ENCODE measurements around the gene FBXO28.
A peak's percentile ranks its signal among the peaks of the same experiment; 100 is the strongest.

The FBXO28 gene

GRCh38 chr1:224170748-224171478 is 57.0 kb downstream of the FBXO28 start:
- no peaks in the 10 kb centered on the region for H3K36me3 ChIP-seq (ENCODE audit: control insufficient read depth, insufficient read depth, low read length)
- no peaks in the 10 kb centered on the region for H3K9me3 ChIP-seq (ENCODE audit: control insufficient read depth, insufficient read depth, low read length)
- H3K27me3 ChIP-seq (ENCODE audit: control insufficient read depth, insufficient read depth, low read length), result no peaks in the 10 kb centered on the region
- H3K4me1 ChIP-seq (ENCODE audit: control insufficient read depth, insufficient read depth, low read length), result peaks cover 2% of the 10 kb centered on the region; the same call in 1 of the 2 replicates
- H3K27ac ChIP-seq (ENCODE audit: low read length), result no peak overlapping the region
- no peak overlapping the region for H3K4me3 ChIP-seq (ENCODE audit: low read length)
- WGBS (ENCODE audit: insufficient coverage, insufficient read length), result no CpG with 5 or more reads among the region's 9 CpGs
- no peak for DNase-seq (ENCODE audit: low read depth, low spot score)

DNA sequence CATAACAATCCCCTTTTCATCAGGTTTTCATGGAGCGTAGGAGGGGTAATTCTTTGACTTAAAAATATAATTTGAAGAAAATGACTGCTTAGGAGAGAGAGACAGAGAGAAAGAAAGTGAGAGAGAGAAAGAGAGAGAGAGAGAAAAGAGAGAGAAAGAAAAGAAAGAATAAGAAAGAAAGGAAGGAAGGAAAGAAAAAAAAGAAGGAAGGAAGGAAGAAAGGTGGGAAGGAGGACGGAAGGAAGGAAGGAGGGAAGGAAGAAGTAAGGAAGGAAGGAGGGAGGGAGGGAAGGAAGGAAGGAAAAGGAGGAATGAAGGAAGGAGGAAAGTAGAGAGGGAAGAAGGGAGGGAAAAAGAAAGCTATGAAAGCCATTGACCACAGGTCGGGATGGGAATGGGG is 58.3 kb downstream of the FBXO28 start:
- H3K27ac ChIP-seq (ENCODE audit: low read length), result no peak overlapping the region
- H3K4me1 ChIP-seq (ENCODE audit: control insufficient read depth, insufficient read depth, low read length), result peaks cover 2% of the 10 kb centered on the region; the same call in 1 of the 2 replicates
- 98% methylated on average over 1 of the region's 3 CpGs for WGBS (ENCODE audit: insufficient coverage, insufficient read length)
- no peaks in the 10 kb centered on the region for H3K9me3 ChIP-seq (ENCODE audit: control insufficient read depth, insufficient read depth, low read length)
- no peak overlapping the region for H3K4me3 ChIP-seq (ENCODE audit: low read length)
- no peaks in the 10 kb centered on the region for H3K27me3 ChIP-seq (ENCODE audit: control insufficient read depth, insufficient read depth, low read length)
- no peaks in the 10 kb centered on the region for H3K36me3 ChIP-seq (ENCODE audit: control insufficient read depth, insufficient read depth, low read length)
- no peak for DNase-seq (ENCODE audit: low read depth, low spot score)

GRCh38 chr1:224173523-224173922 is 59.6 kb downstream of the FBXO28 start:
- H3K27me3 ChIP-seq (ENCODE audit: control insufficient read depth, insufficient read depth, low read length), result no peaks in the 10 kb centered on the region
- no peak overlapping the region for H3K27ac ChIP-seq (ENCODE audit: low read length)
- no peak overlapping the region for H3K4me3 ChIP-seq (ENCODE audit: low read length)
- DNase-seq (ENCODE audit: low read depth, low spot score), result no peak
- no peaks in the 10 kb centered on the region for H3K36me3 ChIP-seq (ENCODE audit: control insufficient read depth, insufficient read depth, low read length)
- peaks cover 2% of the 10 kb centered on the region; the same call in 1 of the 2 replicates for H3K4me1 ChIP-seq (ENCODE audit: control insufficient read depth, insufficient read depth, low read length)
- H3K9me3 ChIP-seq (ENCODE audit: control insufficient read depth, insufficient read depth, low read length), result no peaks in the 10 kb centered on the region
- WGBS (ENCODE audit: insufficient coverage, insufficient read length), result no CpG with 5 or more reads among the region's 5 CpGs

DNA sequence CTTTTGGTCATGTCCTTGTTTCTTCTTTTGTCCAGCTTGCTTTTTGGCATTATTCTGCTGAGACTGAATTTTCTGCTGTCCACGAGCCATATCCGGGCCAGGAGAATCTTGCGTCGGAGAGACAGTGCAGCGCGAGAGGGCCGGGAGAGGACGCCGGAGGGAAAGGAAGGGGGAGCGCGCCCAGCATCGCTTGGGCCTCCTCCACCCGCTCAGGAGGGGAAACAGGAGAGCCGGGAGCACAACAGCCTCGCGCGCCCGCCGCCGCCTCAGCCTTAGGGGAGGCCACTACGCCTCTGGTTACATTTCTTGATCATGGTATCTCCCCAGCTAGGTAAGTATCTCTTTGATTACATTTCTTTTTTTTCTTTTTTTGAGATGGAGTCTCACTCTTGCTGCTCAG is 61.7 kb downstream of the FBXO28 start:
- Histone ChIP-seq H3K36me3 (ENCODE audit: control insufficient read depth, insufficient read depth, low read length) (no peaks in the 10 kb centered on the region), H3K27ac (ENCODE audit: low read length) (no peak overlapping the region), H3K4me1 (ENCODE audit: control insufficient read depth, insufficient read depth, low read length) (no peaks in the 10 kb centered on the region), H3K27me3 (ENCODE audit: control insufficient read depth, insufficient read depth, low read length) (no peaks in the 10 kb centered on the region), H3K4me3 (ENCODE audit: low read length) (no peak overlapping the region), H3K9me3 (ENCODE audit: control insufficient read depth, insufficient read depth, low read length) (no peaks in the 10 kb centered on the region)
- WGBS (ENCODE audit: insufficient coverage, insufficient read length), result no CpG with 5 or more reads among the region's 21 CpGs
- DNase-seq (ENCODE audit: low read depth, low spot score), result no peak

DNA sequence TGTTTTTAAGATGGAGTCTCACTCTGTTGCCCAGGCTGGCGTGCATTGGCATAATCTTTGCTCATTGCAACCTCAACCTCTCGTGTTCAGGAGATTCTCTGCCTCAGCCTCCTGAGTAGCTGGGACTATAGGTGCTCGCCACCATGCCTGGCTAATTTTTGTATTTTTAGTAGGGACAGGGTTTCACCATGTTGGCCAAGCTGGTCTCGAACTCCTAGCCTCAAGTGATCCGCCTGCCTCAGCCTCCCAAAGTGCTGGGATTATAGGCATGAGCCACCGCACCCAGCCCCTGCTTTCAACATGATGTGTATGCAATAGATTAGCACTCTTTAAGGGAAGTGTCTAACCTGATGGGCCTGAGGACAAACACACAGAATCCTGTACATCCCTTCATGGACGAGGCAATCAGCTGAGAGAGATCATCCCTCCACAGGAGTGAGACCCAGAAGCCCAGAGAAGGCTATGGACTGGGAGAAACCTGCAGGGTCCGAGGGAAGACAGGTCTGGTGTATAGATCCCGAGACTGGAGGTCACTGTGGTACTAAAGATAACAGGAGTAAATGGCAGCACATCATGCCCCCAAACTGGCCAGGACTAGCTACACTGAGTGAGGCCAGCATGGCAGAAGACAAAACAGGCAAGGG is 63.6 kb downstream of the FBXO28 start:
- Histone ChIP-seq H3K27ac (ENCODE audit: low read length) (no peak overlapping the region), H3K4me1 (ENCODE audit: control insufficient read depth, insufficient read depth, low read length) (no peaks in the 10 kb centered on the region), H3K27me3 (ENCODE audit: control insufficient read depth, insufficient read depth, low read length) (no peaks in the 10 kb centered on the region), H3K9me3 (ENCODE audit: control insufficient read depth, insufficient read depth, low read length) (no peaks in the 10 kb centered on the region), H3K36me3 (ENCODE audit: control insufficient read depth, insufficient read depth, low read length) (no peaks in the 10 kb centered on the region), H3K4me3 (ENCODE audit: low read length) (no peak overlapping the region)
- no CpG with 5 or more reads among the region's 9 CpGs for WGBS (ENCODE audit: insufficient coverage, insufficient read length)
- no peak for DNase-seq (ENCODE audit: low read depth, low spot score)

GRCh38 chr1:224178894-224179293 is 65.0 kb downstream of the FBXO28 start:
- no CpG with 5 or more reads among the region's 5 CpGs for WGBS (ENCODE audit: insufficient coverage, insufficient read length)
- H3K4me3 ChIP-seq (ENCODE audit: low read length), result no peak overlapping the region
- H3K27me3 ChIP-seq (ENCODE audit: control insufficient read depth, insufficient read depth, low read length), result no peaks in the 10 kb centered on the region
- no peaks in the 10 kb centered on the region for H3K9me3 ChIP-seq (ENCODE audit: control insufficient read depth, insufficient read depth, low read length)
- no peaks in the 10 kb centered on the region for H3K4me1 ChIP-seq (ENCODE audit: control insufficient read depth, insufficient read depth, low read length)
- no peak overlapping the region for H3K27ac ChIP-seq (ENCODE audit: low read length)
- no peak for DNase-seq (ENCODE audit: low read depth, low spot score)
- 0 out of 2 replicates have a peak, but pooled peaks cover 3% of the 10 kb centered on the region for H3K36me3 ChIP-seq (ENCODE audit: control insufficient read depth, insufficient read depth, low read length)

DNA sequence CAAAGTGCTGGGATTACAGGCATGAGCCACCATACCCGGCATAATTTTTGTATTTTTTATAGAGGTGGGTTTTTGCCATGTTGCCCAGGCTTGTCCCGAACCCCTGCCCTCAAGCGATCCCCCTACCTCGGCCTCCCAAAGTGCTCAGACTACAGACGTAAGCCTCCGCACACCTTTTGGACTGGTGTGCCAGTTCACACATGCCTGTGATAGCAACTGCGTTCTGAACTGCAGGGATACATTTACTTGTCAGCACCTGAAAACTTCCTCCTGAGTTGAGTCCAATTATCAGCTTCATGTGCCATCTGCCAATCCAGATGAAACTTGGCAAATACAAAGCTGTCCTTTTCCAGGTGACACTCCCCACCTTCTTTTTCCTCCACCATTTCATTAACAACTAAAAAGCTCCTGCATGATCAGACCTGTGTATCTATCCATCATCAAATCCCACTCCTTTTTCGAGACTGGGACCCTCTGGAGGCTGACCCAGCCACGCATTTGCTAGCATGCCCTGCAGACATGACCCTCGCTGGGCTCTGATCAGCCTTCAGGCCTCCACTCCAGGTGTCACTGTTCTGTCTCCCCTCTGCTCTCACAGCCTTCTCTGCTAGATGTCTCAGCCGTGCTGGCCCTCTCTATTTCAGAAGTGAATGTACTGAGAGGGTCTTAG is 67.0 kb downstream of the FBXO28 start:
- Histone ChIP-seq H3K4me3 (ENCODE audit: low read length) (no peak overlapping the region), H3K27ac (ENCODE audit: low read length) (no peak overlapping the region), H3K9me3 (ENCODE audit: control insufficient read depth, insufficient read depth, low read length) (no peaks in the 10 kb centered on the region), H3K36me3 (ENCODE audit: control insufficient read depth, insufficient read depth, low read length) (0 out of 2 replicates have a peak, but pooled peaks cover 3% of the 10 kb centered on the region), H3K27me3 (ENCODE audit: control insufficient read depth, insufficient read depth, low read length) (no peaks in the 10 kb centered on the region), H3K4me1 (ENCODE audit: control insufficient read depth, insufficient read depth, low read length) (0 out of 2 replicates have a peak, but pooled peaks cover 1% of the 10 kb centered on the region)
- no peak for DNase-seq (ENCODE audit: low read depth, low spot score)
- no CpG with 5 or more reads among the region's 11 CpGs for WGBS (ENCODE audit: insufficient coverage, insufficient read length)

- H3K27ac ChIP-seq (ENCODE audit: low read length), result no peak overlapping the region
- WGBS (ENCODE audit: insufficient coverage, insufficient read length), result no CpG with 5 or more reads among the region's 4 CpGs
- H3K4me1 ChIP-seq (ENCODE audit: control insufficient read depth, insufficient read depth, low read length), result 0 out of 2 replicates have a peak, but pooled peaks cover 1% of the 10 kb centered on the region
- no peak for DNase-seq (ENCODE audit: low read depth, low spot score)
- no peak overlapping the region for H3K4me3 ChIP-seq (ENCODE audit: low read length)
- no peaks in the 10 kb centered on the region for H3K27me3 ChIP-seq (ENCODE audit: control insufficient read depth, insufficient read depth, low read length)
- no peaks in the 10 kb centered on the region for H3K9me3 ChIP-seq (ENCODE audit: control insufficient read depth, insufficient read depth, low read length)
- 0 out of 2 replicates have a peak, but pooled peaks cover 3% of the 10 kb centered on the region for H3K36me3 ChIP-seq (ENCODE audit: control insufficient read depth, insufficient read depth, low read length)
Observed at GRCh38 chr1:224181453-224181810, 67.5 kb downstream of the FBXO28 start.

GRCh38 chr1:224182057-224182865 is 68.3 kb downstream of the FBXO28 start:
- no CpG with 5 or more reads among the region's 22 CpGs for WGBS (ENCODE audit: insufficient coverage, insufficient read length)
- Histone ChIP-seq H3K27ac (ENCODE audit: low read length) (no peak overlapping the region), H3K36me3 (ENCODE audit: control insufficient read depth, insufficient read depth, low read length) (0 out of 2 replicates have a peak, but pooled peaks cover 3% of the 10 kb centered on the region), H3K4me1 (ENCODE audit: control insufficient read depth, insufficient read depth, low read length) (0 out of 2 replicates have a peak, but pooled peaks cover 1% of the 10 kb centered on the region), H3K27me3 (ENCODE audit: control insufficient read depth, insufficient read depth, low read length) (no peaks in the 10 kb centered on the region), H3K4me3 (ENCODE audit: low read length) (peak overlapping the region; percentile 96; the same call in 1 of the 2 replicates), H3K9me3 (ENCODE audit: control insufficient read depth, insufficient read depth, low read length) (no peaks in the 10 kb centered on the region)
- DNase-seq (ENCODE audit: low read depth, low spot score), result no peak

Data from iPS DF 6.9 (cell line).